Endometrial microvascular endothelial cells (primary cell): Measurements from ENCODE around the gene DYNC2LI1. TPM values are rescaled to one million over a fixed set of nuclear protein-coding genes. Genes with fewer than 3 reads are reported as not detected.

ENCODE experiments used
- in situ Hi-C: cut with HindIII; loops from 2 replicates; pipeline ENCODE4 v1.10.0; 2017; ENCODE audit warnings: low sequenced_read_pairs, low pct_unique_long_range_greater_than_20kb; ENCODE audit errors: inconsistent ontology term
- total RNA-seq: library from RNA; depleted of rRNA; stranded (reverse); fragments of >200 nt; gene quantifications from one replicate; pipeline ENCODE4 v1.2.3, GENCODE V29; 2015; ENCODE audit errors: inconsistent ontology term

The DYNC2LI1 gene
- total RNA-seq, 1 donor from 2014 or later, result 10.8 TPM

- in situ Hi-C loops, result no loop called here
Measured at GRCh38 chr2:43838560-43839267, 64.9 kb downstream of the DYNC2LI1 start, which contains the start of the genes ABCG5 and ABCG8. TSS of gene ABCG5 (minus strand) at chr2:43838839. CDS start at chr2:43838679, 160 bp downstream. TSS of gene ABCG8 (plus strand) at chr2:43838971. CDS start at chr2:43839054, 83 bp downstream.

DNA sequence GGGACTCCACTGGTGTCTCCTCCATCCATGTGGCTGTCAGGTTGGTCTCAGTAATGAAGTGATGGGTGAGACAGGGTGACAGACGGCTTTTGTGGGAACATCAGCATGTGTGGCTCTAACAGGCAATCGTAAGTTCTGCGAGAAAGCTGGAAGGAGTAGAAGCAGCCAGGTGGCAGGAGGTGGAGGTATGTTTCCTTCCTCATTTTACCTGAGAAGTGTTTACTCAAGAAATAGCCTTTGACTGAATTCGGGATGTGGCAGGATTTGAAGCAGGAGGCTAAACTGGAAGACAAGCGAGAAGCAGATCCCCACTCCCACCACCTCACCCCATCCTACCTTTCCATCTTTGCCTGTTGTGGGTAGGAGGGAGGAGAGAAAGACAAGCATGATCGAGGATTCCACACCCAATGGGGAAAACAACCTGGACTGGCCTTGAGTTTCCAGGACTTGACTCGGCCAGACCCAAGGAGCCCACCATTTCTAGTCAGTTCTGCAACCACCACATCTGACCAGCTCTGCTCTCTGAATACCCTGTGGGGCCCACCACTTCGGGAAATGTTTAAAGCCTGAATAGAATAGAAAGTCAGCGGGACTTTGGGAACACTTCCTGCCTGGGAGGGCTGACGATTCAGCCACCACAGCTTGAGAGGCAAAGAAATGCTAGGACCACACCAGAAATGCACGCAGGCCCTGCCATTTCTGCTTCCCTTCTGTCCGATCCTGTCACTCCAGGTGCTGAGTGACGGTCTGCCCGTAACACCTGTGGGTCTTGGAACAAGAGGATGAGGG lies 66.1 kb downstream of the DYNC2LI1 start:
- in situ Hi-C loops, result no loop called here

GRCh38 chr2:43840965-43841364 lies 67.1 kb downstream of the DYNC2LI1 start:
- in situ Hi-C loops, result no loop called here

- in situ Hi-C loops, result no loop called here
Measured at GRCh38 chr2:43841949-43842865, 68.4 kb downstream of the DYNC2LI1 start.

DNA sequence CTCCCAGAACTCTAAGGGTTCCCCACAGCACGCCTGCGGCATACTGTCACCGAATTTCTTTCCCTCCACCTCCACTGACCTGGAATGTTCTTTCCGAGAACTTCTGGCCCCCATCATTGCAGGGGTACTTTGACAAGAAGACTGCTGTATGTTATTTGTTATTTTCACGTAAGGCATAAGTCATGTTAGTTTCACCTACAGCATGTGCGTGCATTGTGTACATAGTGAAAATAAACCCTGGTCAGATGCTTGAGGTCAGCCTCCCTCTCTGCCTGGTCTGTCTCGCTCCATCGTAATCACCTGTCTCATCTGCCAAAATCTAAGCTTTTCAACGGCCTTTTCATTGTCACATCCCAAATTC lies 69.0 kb downstream of the DYNC2LI1 start:
- in situ Hi-C loops, result no loop called here

DNA sequence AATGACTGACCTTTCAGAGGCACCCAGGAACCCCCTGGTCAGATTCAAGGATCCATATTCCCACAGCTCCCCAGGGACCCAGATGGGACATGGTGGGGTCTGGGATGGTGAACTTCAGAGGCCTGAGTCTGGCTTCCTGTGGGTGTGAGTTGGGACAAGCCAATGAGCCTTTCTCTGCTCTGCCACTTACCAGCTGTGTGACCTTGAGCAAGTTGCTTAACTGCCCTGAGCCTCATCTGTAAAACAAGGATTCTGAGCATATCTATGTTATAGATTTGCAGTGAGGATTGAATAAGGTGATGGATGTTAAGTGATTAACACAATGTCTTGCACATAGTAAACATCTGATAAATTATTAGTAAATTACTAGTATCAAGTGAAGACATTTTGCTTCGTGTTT lies 71.3 kb downstream of the DYNC2LI1 start:
- in situ Hi-C loops, result no loop called here

DNA sequence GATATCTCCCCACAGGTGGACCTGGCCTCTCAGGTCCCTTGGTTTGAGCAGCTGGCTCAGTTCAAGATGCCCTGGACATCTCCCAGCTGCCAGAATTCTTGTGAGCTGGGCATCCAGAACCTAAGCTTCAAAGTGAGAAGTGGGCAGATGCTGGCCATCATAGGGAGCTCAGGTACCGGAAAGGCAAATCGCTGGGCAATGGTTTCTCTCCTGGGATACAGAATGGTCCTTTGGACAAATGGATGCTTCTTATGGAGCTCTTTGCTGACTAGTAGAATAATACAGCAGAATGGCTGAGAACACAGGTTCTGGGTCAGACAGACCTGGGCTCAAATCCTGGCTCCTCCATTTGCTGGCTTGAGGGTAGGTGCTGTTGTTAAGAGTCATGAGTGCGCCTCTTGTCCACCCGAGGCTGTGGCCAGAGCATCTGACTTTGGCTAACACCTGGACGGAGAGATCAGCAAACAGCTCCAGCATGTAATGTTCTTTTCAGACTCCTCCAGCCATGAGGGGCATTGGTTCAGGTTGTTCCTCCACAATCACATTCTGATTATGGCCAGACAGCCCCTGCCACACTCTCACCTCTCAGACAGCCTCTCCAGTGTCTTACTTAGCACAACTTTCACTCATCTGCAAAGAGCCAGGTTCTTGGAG lies 72.4 kb downstream of the DYNC2LI1 start:
- in situ Hi-C loops, result no loop called here

DNA sequence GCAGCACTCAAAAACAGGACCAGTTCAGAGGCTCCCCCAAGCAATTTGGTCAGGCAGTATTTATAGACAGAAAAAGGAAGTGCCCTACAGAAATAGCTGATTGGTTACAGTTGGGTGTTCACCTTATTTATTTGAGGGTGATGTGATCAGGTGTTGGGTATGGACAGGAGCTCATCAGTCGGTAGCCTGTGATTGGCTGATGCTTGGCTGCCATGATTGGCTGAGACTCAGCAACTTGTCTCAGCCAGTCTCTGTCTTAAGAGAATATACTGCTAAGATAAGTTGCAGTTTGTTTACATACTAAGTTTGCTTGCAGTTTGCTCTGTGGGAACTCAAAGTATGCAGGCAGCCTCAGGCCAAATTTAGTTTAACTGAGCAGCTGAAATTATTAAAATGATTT lies 74.4 kb downstream of the DYNC2LI1 start:
- in situ Hi-C loops, result no loop called here

- in situ Hi-C loops, result no loop called here
Measured at GRCh38 chr2:43851011-43851980, 77.5 kb downstream of the DYNC2LI1 start.

- in situ Hi-C loops, result no loop called here
Measured at GRCh38 chr2:43852196-43852730, 78.4 kb downstream of the DYNC2LI1 start.

DNA sequence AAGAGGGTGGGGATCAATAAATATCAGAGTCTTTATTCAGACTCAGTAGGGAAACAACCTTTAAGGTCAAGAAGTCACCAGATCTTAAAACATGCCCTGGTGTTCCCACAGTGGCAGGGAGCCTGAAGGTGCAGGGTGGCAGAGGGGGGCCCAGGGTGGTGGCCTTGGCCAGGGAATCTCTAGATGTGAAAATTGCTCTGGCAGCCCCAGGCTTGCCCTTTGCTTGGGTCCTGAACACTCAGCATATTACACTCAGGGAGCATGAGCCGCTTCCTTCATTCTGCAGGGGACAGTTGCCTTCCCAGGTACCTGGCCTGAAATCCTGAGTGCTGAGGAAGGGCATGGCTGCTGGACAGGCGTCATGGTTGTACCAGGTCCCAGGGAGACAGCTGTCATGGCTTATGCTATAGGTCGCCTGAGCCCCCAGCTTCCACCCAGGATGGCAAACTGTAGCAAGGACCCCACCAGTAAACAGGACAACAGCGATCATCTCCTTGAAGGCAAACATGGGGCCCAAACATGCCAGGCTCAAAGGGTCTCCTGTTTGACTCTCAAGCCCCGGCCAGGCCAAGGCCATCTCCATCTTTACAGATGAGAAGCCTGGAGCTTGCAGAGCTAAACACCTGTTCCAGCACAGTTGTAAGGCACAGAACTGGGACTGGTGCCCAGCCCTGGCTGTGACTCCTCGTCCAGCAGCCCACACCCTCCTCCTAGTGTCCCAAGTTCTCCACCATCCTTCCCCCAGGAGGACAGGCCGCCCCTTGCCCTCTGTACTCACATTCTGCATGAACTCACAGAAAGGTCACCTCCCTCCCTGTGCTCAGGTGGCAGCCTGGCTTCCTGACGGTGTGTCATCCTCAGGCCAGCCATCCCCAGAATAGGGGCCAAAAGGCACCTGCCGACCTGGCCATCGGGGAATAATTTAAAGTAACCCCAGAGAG lies 79.6 kb downstream of the DYNC2LI1 start:
- in situ Hi-C loops, result no loop called here

DNA sequence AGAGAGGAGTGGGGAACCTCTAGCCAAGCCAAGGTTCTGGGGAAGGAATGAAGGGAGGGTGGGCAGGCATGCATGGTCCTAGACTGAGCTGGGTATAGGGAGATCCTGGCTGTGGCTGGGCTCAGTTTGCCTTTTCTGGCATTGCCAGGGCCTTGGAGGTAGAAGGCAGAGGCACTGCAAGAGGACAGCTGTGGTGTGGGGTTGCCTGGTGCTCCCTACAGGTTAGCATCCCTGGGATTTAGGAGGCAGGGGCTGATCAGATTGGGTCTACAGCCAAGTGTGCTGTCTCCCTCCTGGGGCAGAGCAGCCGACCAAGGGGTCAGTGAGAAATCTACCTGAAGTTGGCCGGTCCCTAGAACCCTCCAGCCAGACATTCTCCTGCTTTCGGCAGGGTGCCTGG lies 80.8 kb downstream of the DYNC2LI1 start:
- in situ Hi-C loops, result no loop called here

GRCh38 chr2:43855292-43855691 lies 81.5 kb downstream of the DYNC2LI1 start:
- in situ Hi-C loops, result no loop called here
